Ishikawa (cell line): ENCODE data around the gene KRT9.

ENCODE experiments used
- EP300 ChIP-seq: IDR thresholded peaks from 2 replicates; pipeline ENCODE4 v1.6.1; 2012; ENCODE audit warnings: borderline replicate concordance
- MAX ChIP-seq: IDR thresholded peaks from 2 replicates; pipeline ENCODE4 v1.6.1; 2012
- REST ChIP-seq: IDR thresholded peaks from 2 replicates; pipeline ENCODE4 v1.6.1; 2012; ENCODE audit warnings: low read depth, mild to moderate bottlenecking
- TAF1 ChIP-seq: IDR thresholded peaks from 2 replicates; pipeline ENCODE4 v1.6.1; 2012; ENCODE audit warnings: low read depth, mild to moderate bottlenecking

GRCh38 chr17:41547378-41547841 lies 24.4 kb downstream of the KRT9 start:
- TF ChIP-seq EP300: no peak
- TF ChIP-seq REST: no peak
- TF ChIP-seq TAF1: no peak
- no peak for TF ChIP-seq MAX
